ENCODE results near the gene MFSD6.
"Not testable (repeated sequence)": the region's sequence is repeated elsewhere in the genome, so short reads cannot be mapped to it uniquely, and the experiment has no call there.

The MFSD6 gene

GRCh38 chr2:190407662-190408537 is at the start of gene MFSD6:
MFSD6 (plus strand) TSS chr2:190408355; CDS start chr2:190436030, 27,675 bp downstream.
- DNase-seq (ENCODE audit: low read depth in 2 of 2) = peak; percentile 27 to 38

GRCh38 chr2:190358655-190359448 is 49.3 kb upstream of the MFSD6 start:
- not testable (repeated sequence) for DNase-seq (ENCODE audit: low read depth in 2 of 2)

- DNase-seq (ENCODE audit: low read depth in 2 of 2) = no peak
Measured at GRCh38 chr2:190360561-190360960, 47.6 kb upstream of the MFSD6 start.

GRCh38 chr2:190360965-190361364 is 47.2 kb upstream of the MFSD6 start:
- no peak for DNase-seq (ENCODE audit: low read depth in 2 of 2)

GRCh38 chr2:190361572-190361971 is 46.6 kb upstream of the MFSD6 start:
- no peak for DNase-seq (ENCODE audit: low read depth in 2 of 2)

- DNase-seq (ENCODE audit: low read depth in 2 of 2) = no peak
Measured at GRCh38 chr2:190362894-190363293, 45.3 kb upstream of the MFSD6 start.

GRCh38 chr2:190365499-190366204 is 42.5 kb upstream of the MFSD6 start:
- no peak for DNase-seq (ENCODE audit: low read depth in 2 of 2)

- no peak for DNase-seq (ENCODE audit: low read depth in 2 of 2)
Measured at GRCh38 chr2:190366248-190366753, 41.9 kb upstream of the MFSD6 start.

GRCh38 chr2:190367091-190367490 is 41.1 kb upstream of the MFSD6 start:
- no peak for DNase-seq (ENCODE audit: low read depth in 2 of 2)

GRCh38 chr2:190369635-190370034 is 38.5 kb upstream of the MFSD6 start:
- no peak for DNase-seq (ENCODE audit: low read depth in 2 of 2)

- DNase-seq (ENCODE audit: low read depth in 2 of 2) = no peak
Measured at GRCh38 chr2:190376083-190376482, 32.1 kb upstream of the MFSD6 start.

GRCh38 chr2:190376591-190377245 is 31.4 kb upstream of the MFSD6 start:
- DNase-seq (ENCODE audit: low read depth in 2 of 2) = no peak

GRCh38 chr2:190378880-190379237 is 29.3 kb upstream of the MFSD6 start:
- DNase-seq (ENCODE audit: low read depth in 2 of 2) = no peak

- no peak for DNase-seq (ENCODE audit: low read depth in 2 of 2)
Measured at GRCh38 chr2:190379249-190379964, 28.7 kb upstream of the MFSD6 start.

- no peak for DNase-seq (ENCODE audit: low read depth in 2 of 2)
Measured at GRCh38 chr2:190380962-190381412, 27.2 kb upstream of the MFSD6 start.

GRCh38 chr2:190382851-190383250 is 25.3 kb upstream of the MFSD6 start:
- no peak for DNase-seq (ENCODE audit: low read depth in 2 of 2)

- DNase-seq (ENCODE audit: low read depth in 2 of 2) = no peak
Measured at GRCh38 chr2:190387422-190387821, 20.7 kb upstream of the MFSD6 start.

GRCh38 chr2:190396271-190396670 is 11.9 kb upstream of the MFSD6 start:
- no peak for DNase-seq (ENCODE audit: low read depth in 2 of 2)

GRCh38 chr2:190402986-190403603 is 5.1 kb upstream of the MFSD6 start:
- DNase-seq (ENCODE audit: low read depth in 2 of 2) = no peak

- DNase-seq (ENCODE audit: low read depth in 2 of 2) = no peak
Measured at GRCh38 chr2:190404487-190404886, 3.7 kb upstream of the MFSD6 start.
